Kidney glomerular epithelial cell (primary cell): ENCODE data around the gene STOX2.

Experiments
- DNase-seq: peaks from one replicate; lab custom pipeline; 2025; lab: John Stamatoyannopoulos, UW

Gene STOX2

GRCh38 chr4:183986971-183987946 is 82.2 kb downstream of the STOX2 start:
- DNase-seq, result peak; percentile 78

- DNase-seq, result peak; percentile 75
Measured at GRCh38 chr4:183987987-183988392, 82.9 kb downstream of the STOX2 start.

- no peak for DNase-seq
Measured at GRCh38 chr4:183988874-183989273, 83.8 kb downstream of the STOX2 start.

- no peak for DNase-seq
Measured at GRCh38 chr4:183989461-183989860, 84.4 kb downstream of the STOX2 start.

- DNase-seq, result no peak
Measured at GRCh38 chr4:183989931-183990330, 84.8 kb downstream of the STOX2 start.

- DNase-seq, result no peak
Measured at GRCh38 chr4:183993676-183994075, 88.6 kb downstream of the STOX2 start.

- no peak for DNase-seq
Measured at GRCh38 chr4:183995570-183995969, 90.5 kb downstream of the STOX2 start.

- DNase-seq, result no peak
Measured at GRCh38 chr4:183996868-183997267, 91.8 kb downstream of the STOX2 start.

GRCh38 chr4:183999435-183999834 is 94.3 kb downstream of the STOX2 start:
- no peak for DNase-seq

- no peak for DNase-seq
Measured at GRCh38 chr4:184000457-184001396, 95.6 kb downstream of the STOX2 start.

GRCh38 chr4:184003433-184003832 is 98.3 kb downstream of the STOX2 start:
- no peak for DNase-seq

- DNase-seq, result no peak
Measured at GRCh38 chr4:184007891-184008290, 102.8 kb downstream of the STOX2 start.

- DNase-seq, result no peak
Measured at GRCh38 chr4:184010696-184011095, 105.6 kb downstream of the STOX2 start.

- DNase-seq, result no peak
Measured at GRCh38 chr4:184011826-184012380, 106.8 kb downstream of the STOX2 start.

GRCh38 chr4:184012937-184013336 is 107.8 kb downstream of the STOX2 start:
- no peak for DNase-seq

- DNase-seq, result no peak
Measured at GRCh38 chr4:184014301-184014700, 109.2 kb downstream of the STOX2 start.

GRCh38 chr4:184016759-184017668 is 111.9 kb downstream of the STOX2 start:
- DNase-seq, result no peak

GRCh38 chr4:184019076-184019475 is 114.0 kb downstream of the STOX2 start:
- no peak for DNase-seq

GRCh38 chr4:184019667-184020623 is 114.8 kb downstream of the STOX2 start:
- DNase-seq, result no peak

GRCh38 chr4:184021389-184021788 is 116.3 kb downstream of the STOX2 start:
- DNase-seq, result no peak
